ENCODE results near the gene SNHG17. TPM values are rescaled to one million over a fixed set of nuclear protein-coding genes. Genes with fewer than 3 reads are reported as not detected.

SNHG17 gene
- total and polyA plus RNA-seq, 2 of the 4 experiments (the other 2 are of a cell fraction), result 5.4 to 38.2 TPM

GRCh38 chr20:38426006-38426897 is 8.9 kb downstream of the SNHG17 start:
- no peak overlapping the region for H3K56ac ChIP-seq (ENCODE audit: extremely low read depth, insufficient read depth, low read length)

More at GRCh38 chr20:38426006-38426897, 8.9 kb downstream of the SNHG17 start:
- Histone ChIP-seq H4K8ac (ENCODE audit: low read depth in 2 of 2, low read length in 2 of 2) (no peak overlapping the region; a peak in 1 of 4 replicates), H3K18ac (ENCODE audit: low read depth, low read length) (no peak overlapping the region), H2AK5ac (ENCODE audit: low read depth, low read length) (no peak overlapping the region; the same call in 1 of the 2 replicates), H3K9me3 (ENCODE audit: control insufficient read depth, insufficient read depth, low read length) (no peaks in the 10 kb centered on the region), H4K5ac (ENCODE audit: low read depth, low read length) (no peak overlapping the region), H3K27ac (ENCODE audit: insufficient read depth, low read length) (peak overlapping the region; percentile 7; the same call in 1 of the 2 replicates), H3K27me3 (ENCODE audit: control insufficient read depth, insufficient read depth, low read length) (no peaks in the 10 kb centered on the region), H3K4me2 (ENCODE audit: low read depth, low read length) (peak overlapping the region; percentile 17; the same call in 1 of the 2 replicates), H4K91ac (ENCODE audit: insufficient read depth, low read depth, low read length) (no peak overlapping the region), H3K14ac (replicated peaks; ENCODE audit: low read depth, low read length) (0 out of 2 replicates have a peak overlapping the region, but pooled peaks have one; percentile 10), H3K4me3 (ENCODE audit: insufficient read depth, low read depth, low read length) (no peak overlapping the region), H3K4me1 (ENCODE audit: control insufficient read depth, insufficient read depth, low read length) (peaks cover 12% of the 10 kb centered on the region), H2AFZ (replicated peaks; ENCODE audit: low read length, poor library complexity) (peak overlapping the region; percentile 12), H2BK15ac (ENCODE audit: low read depth, low read length) (no peak overlapping the region), H2AK9ac (replicated peaks; ENCODE audit: low read depth, low read length, poor library complexity) (no peak overlapping the region), H4K20me1 (ENCODE audit: insufficient read depth, low read length) (peaks cover 89% of the 10 kb centered on the region), H2BK20ac (ENCODE audit: low read depth, low read length) (no peak overlapping the region), H3K9me1 (ENCODE audit: insufficient read depth, low read length) (peaks cover 21% of the 10 kb centered on the region), H2BK5ac (ENCODE audit: low read depth, low read length, poor library complexity, severe bottlenecking) (peak overlapping the region; percentile 3), H3K4ac (ENCODE audit: low read depth, low read length) (peak overlapping the region; percentile 25; the same call in 1 of the 2 replicates), H3K36me3 (ENCODE audit: control insufficient read depth, insufficient read depth, low read length) (peaks cover 81% of the 10 kb centered on the region), H2BK120ac (ENCODE audit: low read depth, low read length) (no peak overlapping the region; the same call in 1 of the 2 replicates), H3K23ac (ENCODE audit: low read depth, low read length) (no peak overlapping the region), H3K9ac (ENCODE audit: low read depth, low read length) (no peak overlapping the region), H3K79me1 (ENCODE audit: low read depth in 1 of 2, low read length in 2 of 2) (peaks cover 35 to 92% of the 10 kb centered on the region in 2 experiments)
- WGBS, 2 experiments (ENCODE audit: extremely low coverage in 2 of 2, insufficient read length in 1 of 2), result no CpG with 5 or more reads among the region's 15 CpGs
- POLR2A ChIA-PET (ENCODE audit: unreplicated experiment), result interaction anchor here (0.5 to 0.6 kb wide), 3 partner anchors 9 kb away, joined by 3 to 4 read pairs (median 3); partner anchors contain the start of gene SNHG17
- intact Hi-C loops (cut with micrococcal nuclease), result no loop called here
- dilution Hi-C loops (cut with HindIII; ENCODE audit: low sequenced_read_pairs, unreplicated experiment), result no loop called here
- BruUV-seq (replicated peaks), result no TSS peak
- DNase-seq (peak; percentile 95), ATAC-seq (ENCODE audit: low read depth) (peak; percentile 90)
- in situ Hi-C loops (cut with MboI; ENCODE audit: low sequenced_read_pairs), result no loop called here
- CTCF ChIA-PET, result interaction anchor here (1.3 to 1.5 kb wide), 2 partner anchors 9 to 73 kb away, joined by 4 to 14 read pairs; partner anchors contain the start of gene SNHG17
- TF ChIP-seq FOS (IDR thresholded peaks at IDR 0.05; ENCODE audit: low read depth, low read length), result peak; percentile 84
- TF ChIP-seq NFE2L2 (IDR thresholded peaks at IDR 0.05; ENCODE audit: low read depth, low read length), result no peak
- peak; percentile 34; the same call in 1 of the 2 replicates for TF ChIP-seq MAZ (IDR thresholded peaks at IDR 0.05; ENCODE audit: borderline replicate concordance, low read depth, low read length)
- peak; percentile 89 for TF ChIP-seq USF2 (IDR thresholded peaks at IDR 0.05; ENCODE audit: low read depth, low read length)
